ENCODE results near the gene TESMIN. TPM values are rescaled to one million over a fixed set of nuclear protein-coding genes. Genes with fewer than 3 reads are reported as not detected.

Gene TESMIN, protein sequence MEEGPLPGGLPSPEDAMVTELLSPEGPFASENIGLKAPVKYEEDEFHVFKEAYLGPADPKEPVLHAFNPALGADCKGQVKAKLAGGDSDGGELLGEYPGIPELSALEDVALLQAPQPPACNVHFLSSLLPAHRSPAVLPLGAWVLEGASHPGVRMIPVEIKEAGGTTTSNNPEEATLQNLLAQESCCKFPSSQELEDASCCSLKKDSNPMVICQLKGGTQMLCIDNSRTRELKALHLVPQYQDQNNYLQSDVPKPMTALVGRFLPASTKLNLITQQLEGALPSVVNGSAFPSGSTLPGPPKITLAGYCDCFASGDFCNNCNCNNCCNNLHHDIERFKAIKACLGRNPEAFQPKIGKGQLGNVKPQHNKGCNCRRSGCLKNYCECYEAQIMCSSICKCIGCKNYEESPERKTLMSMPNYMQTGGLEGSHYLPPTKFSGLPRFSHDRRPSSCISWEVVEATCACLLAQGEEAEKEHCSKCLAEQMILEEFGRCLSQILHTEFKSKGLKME
- 0.39 TPM for polyA plus RNA-seq (2013, experiment 1 of 2; ENCODE audit: insufficient read length)
- polyA plus RNA-seq (2013, experiment 2 of 2; ENCODE audit: insufficient read length): 0.83 TPM

DNA sequence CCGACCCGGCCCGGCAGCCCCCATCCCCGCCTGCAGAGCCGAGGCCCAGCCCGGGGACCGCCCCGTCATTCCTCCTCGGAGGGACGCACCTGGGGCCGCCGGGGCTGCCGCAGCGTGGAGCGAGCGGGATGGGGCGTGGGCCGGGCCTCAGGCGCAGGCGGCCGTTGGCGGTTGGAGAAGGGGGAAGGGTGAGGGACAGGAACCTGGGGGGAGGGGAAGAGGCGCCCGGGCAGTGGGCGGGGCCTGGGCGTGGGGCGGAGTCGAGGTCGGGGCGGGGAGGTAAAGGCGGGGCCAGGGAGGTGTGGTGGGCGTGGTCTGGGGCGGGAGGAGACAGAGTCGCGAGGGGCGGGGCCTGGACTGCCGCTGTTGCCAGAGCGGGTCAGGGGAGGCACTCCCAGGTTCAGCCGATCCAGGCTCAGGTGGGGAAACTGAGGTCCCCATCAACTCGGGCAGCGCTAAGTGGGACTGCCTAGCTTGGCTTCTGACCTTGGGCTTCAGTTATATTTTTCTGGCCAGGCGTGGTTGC, at the start of gene TESMIN:
TSS of gene TESMIN (minus strand) at position 190 of the 526 bp plus-strand sequence. CDS start 860 bp downstream, outside the sequence.
- DNase-seq: peak; percentile 63

- DNase-seq: peak; percentile 26
These were observed 47.0 kb upstream of the TESMIN start for GRCh38 chr11:68798221-68798813.

DNA sequence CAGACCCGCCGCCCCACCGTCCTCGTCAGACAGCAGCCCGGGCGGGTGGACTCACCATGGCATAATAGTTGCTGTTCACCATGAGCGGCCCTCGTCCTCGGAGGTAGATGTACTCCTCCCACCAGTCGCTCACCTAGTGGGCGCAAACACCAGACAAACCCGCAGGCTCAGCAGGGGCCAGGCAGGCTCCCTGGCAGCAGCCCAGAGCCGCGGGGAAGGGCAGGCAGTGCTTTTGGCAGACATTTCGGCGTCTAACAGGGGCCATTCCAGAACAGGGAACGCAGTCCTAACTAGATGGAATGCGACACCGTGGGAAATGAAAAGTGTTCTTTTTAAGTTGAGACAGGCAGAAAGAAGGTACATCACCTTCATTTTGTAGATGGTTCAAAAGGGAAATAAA, 45.5 kb upstream of the TESMIN start:
- no peak for DNase-seq

DNA sequence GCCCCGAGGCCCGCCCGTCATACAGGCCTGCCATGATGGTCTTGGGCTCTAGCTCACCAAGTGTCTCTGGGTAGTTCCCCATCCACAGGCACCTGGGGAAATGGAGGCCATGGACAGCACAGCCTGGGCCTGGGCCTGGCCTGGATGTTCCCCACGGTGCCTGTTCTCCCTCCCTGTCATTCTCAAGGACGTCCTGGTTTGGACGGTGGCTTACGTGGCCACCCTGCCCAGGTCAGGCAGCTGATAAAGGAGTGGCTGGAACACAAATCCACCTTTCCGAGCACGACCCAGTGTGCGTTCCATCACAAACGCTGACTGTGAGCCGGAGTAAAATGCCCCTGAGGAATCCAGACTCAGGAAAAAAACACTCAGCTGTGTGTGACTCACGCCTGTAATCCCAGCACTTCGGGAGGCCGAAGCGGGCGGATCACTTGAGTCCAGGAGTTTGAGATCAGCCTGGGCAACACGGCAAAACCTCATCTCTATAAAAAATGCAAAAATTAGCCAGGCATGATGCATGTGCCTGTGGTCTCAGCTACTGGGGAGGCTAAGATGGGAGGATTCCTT, 41.2 kb upstream of the TESMIN start:
- peak; percentile 25 for DNase-seq

DNA sequence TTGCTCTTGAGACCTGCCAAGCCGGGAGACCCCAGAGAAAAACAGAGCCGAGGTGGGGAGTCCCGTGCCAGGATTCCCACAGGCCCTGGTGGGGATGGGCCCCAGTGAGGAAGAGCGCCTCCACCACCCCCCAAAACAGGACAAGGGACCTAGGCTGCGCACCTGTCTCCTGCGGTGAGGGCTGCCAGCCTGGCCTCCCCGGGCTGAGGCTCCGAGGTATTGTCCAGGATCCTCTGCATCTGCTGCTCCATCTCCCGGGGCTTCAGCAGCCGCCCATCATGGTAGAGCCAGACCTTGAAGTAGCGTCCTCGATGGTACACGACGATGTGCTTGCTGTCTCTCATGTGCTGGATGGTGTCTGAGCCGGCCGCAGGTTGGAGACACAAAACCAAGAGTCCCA, 33.3 kb upstream of the TESMIN start:
- no peak for DNase-seq

DNA sequence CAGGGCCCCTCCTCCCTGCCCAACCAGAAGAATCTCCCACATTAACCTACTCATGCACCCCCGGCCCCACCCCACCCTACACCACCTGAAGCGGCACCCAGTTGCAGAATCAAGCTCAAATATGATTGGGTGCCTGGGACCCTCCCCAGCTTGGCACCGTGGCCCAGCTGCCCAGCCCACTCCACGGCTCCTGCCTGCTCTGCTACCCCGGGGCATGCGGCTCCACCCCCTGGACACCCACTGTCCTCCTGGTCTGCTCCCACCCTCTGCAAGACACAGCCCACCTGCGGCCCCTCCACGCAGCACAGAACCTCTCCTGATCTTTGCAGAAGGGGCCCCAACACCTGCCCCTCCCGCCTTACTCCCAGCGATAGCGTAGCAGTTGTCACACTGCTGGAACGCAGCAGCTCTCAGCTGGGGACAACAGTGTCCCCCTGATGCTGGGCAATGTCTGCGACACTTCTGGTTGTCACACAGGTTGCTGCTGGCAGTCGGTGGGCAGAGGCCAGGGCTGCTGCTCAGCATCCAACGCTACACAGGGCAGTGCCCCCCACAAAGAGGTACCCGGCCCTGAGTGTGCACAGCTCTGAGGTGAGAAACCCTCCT, 32.0 kb upstream of the TESMIN start:
- no peak for DNase-seq

DNA sequence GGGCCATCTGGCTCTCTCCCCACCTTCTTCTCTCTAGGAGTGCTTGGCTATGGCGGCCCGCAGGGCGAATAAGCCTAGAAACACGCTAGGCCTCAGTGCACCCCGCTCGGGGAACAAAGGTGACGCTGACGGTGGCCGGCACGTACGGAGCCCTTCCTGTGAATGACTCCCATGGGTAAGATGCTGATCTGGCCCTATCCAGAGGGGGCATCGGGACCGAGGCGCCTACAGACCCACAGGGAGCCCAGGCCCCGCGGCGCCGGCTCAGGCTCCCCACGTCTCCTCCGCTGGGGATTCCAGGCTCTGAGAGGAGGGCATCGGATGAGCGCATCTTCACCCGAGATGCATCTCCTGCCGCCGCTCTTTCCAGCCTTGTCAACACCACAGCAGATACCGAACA, 31.4 kb upstream of the TESMIN start:
- DNase-seq: no peak

DNA sequence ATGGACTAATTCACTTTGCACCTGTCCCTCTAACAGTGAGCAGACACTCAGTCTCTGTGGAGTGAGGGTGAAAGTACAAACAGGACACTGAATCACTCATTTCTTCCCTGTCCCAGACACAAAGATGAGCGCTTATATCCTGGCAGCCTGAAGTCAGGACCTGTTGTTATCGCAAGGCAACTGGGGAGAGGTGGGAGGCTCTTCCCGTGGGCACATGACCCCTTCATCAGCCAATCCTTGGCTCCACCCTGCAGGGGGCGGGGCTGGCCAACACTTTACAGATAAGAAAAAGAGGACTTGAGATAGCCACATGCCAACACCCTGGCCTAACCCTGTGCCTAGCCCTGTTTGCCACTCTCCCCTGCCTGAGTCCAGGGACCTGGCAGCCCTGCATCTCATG, 29.5 kb upstream of the TESMIN start:
- DNase-seq: no peak

DNA sequence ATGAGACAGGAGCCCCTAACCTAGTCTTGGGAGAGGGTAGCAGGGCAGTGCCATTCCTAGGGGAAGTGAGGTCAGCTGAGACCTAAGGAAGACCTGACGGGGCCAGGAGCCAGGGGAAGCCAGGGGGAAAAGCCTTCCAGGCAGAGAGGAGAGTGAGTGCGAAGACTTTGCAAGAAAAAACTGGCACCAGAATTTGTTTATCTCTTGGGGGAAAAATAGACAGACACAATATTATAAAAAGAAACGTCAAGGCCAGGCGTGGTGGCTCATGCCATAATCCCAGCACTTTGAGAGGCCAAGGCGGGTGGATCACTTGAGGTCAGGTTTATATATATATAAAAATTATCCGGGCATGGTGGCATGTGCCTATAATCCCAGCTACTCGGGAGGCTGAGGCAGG, 26.9 kb upstream of the TESMIN start:
- no peak for DNase-seq

- no peak for DNase-seq
These were observed 25.3 kb upstream of the TESMIN start for GRCh38 chr11:68776442-68777235.

- DNase-seq: no peak
These were observed 24.6 kb upstream of the TESMIN start for GRCh38 chr11:68775951-68776388.

GRCh38 chr11:68774194-68774585, 22.9 kb upstream of the TESMIN start:
- DNase-seq: no peak

DNA sequence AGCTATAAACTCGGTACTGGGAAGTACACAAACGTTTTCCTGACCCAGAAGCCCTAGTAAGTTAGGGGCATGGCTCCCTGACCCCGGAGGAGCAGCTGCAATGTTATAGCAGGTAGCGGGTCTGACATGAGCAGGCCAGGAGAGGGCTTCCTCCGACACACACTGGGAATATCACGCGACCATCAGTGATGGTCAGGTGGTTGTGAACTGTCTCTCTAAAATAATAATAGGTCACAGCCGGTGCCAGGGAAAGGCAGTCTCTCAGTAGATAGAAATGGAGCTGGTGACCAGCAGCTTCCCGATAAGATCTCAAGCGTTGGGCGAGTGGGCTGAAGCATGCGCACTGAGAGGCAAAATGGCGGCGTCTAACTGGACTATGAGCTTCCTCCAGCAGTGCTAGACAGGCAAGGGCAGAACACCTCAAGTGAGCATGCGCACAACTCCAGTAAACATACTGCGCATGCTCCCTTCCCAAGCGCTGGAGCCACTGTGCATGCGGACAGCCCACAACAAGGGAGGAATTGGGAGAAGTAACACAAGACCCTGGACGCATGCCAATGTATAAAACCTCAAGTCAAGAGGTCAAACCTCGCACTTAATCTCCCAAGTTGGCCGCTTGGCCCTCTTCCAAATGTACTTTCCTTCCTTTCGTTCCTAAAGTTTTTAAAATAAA, 22.3 kb upstream of the TESMIN start:
- DNase-seq: no peak

DNA sequence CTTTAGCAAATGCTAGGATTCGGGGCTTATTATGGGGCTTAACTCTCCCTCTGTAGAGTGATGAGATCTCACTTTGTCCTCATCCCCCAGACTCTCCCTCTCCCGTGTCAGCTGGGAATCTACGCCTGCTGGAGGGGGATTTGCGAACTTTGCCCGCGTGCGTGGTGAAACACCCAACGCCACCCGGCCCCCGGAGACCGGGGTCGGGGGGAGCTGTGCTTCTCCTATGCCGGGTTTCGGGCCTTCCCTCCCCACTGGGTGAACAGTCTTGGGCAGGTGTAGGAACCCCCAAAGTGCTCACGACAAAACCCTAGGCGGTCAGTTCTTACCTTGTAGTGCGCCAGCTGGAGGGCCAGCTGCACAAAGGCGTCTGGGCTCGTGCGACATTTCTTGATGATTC, 21.6 kb upstream of the TESMIN start:
- DNase-seq: no peak

- DNase-seq: no peak
These were observed 19.5 kb upstream of the TESMIN start for GRCh38 chr11:68770781-68771180.

GRCh38 chr11:68767672-68768071, 16.4 kb upstream of the TESMIN start:
- DNase-seq: no peak

DNA sequence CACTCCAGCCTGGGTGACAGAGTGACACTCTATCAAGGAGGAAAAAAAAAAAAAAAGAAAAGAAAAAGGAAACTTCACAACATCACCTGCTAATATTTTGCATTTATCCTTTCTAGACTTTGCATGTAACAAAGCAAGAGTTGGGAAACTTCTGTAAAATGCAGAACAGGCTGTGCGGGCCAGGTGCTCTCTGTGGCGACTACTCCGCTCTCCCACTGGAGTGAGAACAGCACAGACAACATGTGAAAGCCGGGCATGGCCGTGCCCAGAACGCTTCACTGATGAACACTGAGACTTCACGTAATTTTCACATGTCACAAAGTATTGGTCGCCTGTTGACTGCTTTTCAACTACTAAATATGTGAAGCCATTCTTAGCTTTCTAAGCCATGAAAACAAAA, 15.5 kb upstream of the TESMIN start:
- DNase-seq: no peak

- no peak for DNase-seq
These were observed 13.4 kb upstream of the TESMIN start for GRCh38 chr11:68764746-68765145.

GRCh38 chr11:68763926-68764657, 12.8 kb upstream of the TESMIN start:
- DNase-seq: no peak

DNA sequence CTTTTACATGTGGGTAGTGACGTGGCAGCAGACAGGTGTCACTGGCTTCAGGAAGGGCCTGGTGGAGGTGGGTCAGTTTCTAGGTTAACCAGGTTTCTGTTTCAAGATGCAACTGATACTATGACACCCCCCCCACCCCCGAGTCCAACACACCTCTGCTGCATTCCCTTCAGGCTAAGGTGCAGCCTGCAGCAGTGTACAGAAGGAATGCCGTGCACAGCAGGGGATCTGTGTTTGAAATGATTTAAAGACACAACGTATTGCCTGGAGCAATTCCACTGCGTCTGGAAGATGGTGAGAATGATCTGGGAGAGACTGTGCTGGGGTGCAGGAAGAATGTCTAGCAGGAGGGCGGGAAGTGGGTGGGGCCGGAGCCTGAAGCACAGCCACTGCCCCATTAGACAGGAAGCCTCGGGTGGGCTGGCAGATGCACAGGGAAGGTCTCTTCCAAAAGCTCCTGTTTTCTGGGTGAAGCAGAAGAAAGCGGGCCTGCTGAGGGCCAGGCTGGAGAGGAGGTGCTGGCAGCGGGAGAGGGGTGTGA, 11.9 kb upstream of the TESMIN start:
- DNase-seq: no peak
